NB4 (cell line): ENCODE data around the gene ZNF391.

ENCODE experiments used
- DNase-seq: peaks from one replicate; pipeline ENCODE4 v3.0.0; 2010; ENCODE audit warnings: low read depth
- H3K4me3 ChIP-seq: one replicate; pipeline ENCODE4 v1.5.1; 2011; ENCODE audit warnings: mild to moderate bottlenecking, low read depth, low read length, moderate library complexity
- CTCF ChIP-seq: IDR thresholded peaks from one replicate; pipeline ENCODE4 v1.5.1; 2012; ENCODE audit warnings: low read depth, low read length
- MAX ChIP-seq: IDR thresholded peaks from 2 replicates; pipeline ENCODE4 v1.6.1; 2011; ENCODE audit warnings: low read depth, low read length
- MYC ChIP-seq: IDR thresholded peaks from 2 replicates; pipeline ENCODE4 v1.6.1; 2011; ENCODE audit warnings: low read depth, low read length
- POLR2A ChIP-seq: IDR thresholded peaks from 2 replicates; pipeline ENCODE4 v1.6.1; 2011; ENCODE audit warnings: mild to moderate bottlenecking; ENCODE audit not compliant: insufficient read length; ENCODE audit errors: extremely low read depth

ZNF391 gene

GRCh38 chr6:27451660-27452390, 63.3 kb downstream of the ZNF391 start:
- no peak overlapping the region for H3K4me3 ChIP-seq
- no peak for DNase-seq
- no peak for TF ChIP-seq MYC
- no peak for TF ChIP-seq MAX
- no peak for TF ChIP-seq CTCF
- no peak for TF ChIP-seq POLR2A

GRCh38 chr6:27452496-27452897, 63.9 kb downstream of the ZNF391 start:
- peak; percentile 16 for DNase-seq

More at GRCh38 chr6:27452496-27452897, 63.9 kb downstream of the ZNF391 start:
- no peak overlapping the region for H3K4me3 ChIP-seq
- no peak for TF ChIP-seq POLR2A
